Hepatocyte (in vitro differentiated cells): ENCODE measurements around the gene STK4. TPM values are rescaled to one million over a fixed set of nuclear protein-coding genes. Genes with fewer than 3 reads are reported as not detected.

Experiments used
- DNase-seq: peaks from one replicate; pipeline ENCODE4 v3.0.0-alpha.2; 2016; ENCODE audit warnings: low spot score
- H2AFZ ChIP-seq: fragments of 200-600 bp; sonication (generic); 2 replicates; pipeline ENCODE4 v1.6.0; 2016; ENCODE audit warnings: antibody characterized with exemption, mild to moderate bottlenecking
- H3K27ac ChIP-seq: fragments of 200-600 bp; sonication (generic); 2 replicates; pipeline ENCODE4 v1.5.1; 2016; ENCODE audit warnings: mild to moderate bottlenecking
- H3K27me3 ChIP-seq: fragments of 200-600 bp; sonication (generic); 2 replicates; pipeline ENCODE4 v1.6.1; 2016
- H3K36me3 ChIP-seq: fragments of 200-600 bp; sonication (generic); replicated peaks from 2 replicates; pipeline ENCODE4 v1.5.1; 2016; ENCODE audit warnings: low read depth; ENCODE audit not compliant: insufficient read depth
- H3K4me1 ChIP-seq: fragments of 200-600 bp; sonication (generic); 2 replicates; pipeline ENCODE4 v1.5.1; 2016; ENCODE audit warnings: mild to moderate bottlenecking, moderate library complexity; ENCODE audit not compliant: insufficient read depth
- H3K4me2 ChIP-seq: fragments of 200-600 bp; sonication (generic); 2 replicates; pipeline ENCODE4 v1.6.0; 2016
- H3K4me3 ChIP-seq: fragments of 200-600 bp; sonication (generic); 2 replicates; pipeline ENCODE4 v1.5.1; 2016; ENCODE audit warnings: mild to moderate bottlenecking
- H3K79me2 ChIP-seq: fragments of 200-600 bp; sonication (generic); 2 replicates; pipeline ENCODE4 v1.6.0; 2017; ENCODE audit warnings: mild to moderate bottlenecking
- H3K9me2 ChIP-seq: fragments of 200-600 bp; sonication (generic); replicated peaks from 2 replicates; pipeline ENCODE4 v1.6.0; 2017; ENCODE audit warnings: mild to moderate bottlenecking; ENCODE audit not compliant: insufficient read depth
- H3K9me3 ChIP-seq: fragments of 200-600 bp; sonication (generic); 2 replicates; pipeline ENCODE4 v1.5.1; 2016; ENCODE audit warnings: low read depth, mild to moderate bottlenecking
- H4K20me1 ChIP-seq: fragments of 200-600 bp; sonication (generic); 2 replicates; pipeline ENCODE4 v1.6.0; 2016; ENCODE audit warnings: mild to moderate bottlenecking; ENCODE audit not compliant: insufficient read depth, poor library complexity, severe bottlenecking
- EZH2 ChIP-seq: fragments of 200-600 bp; sonication (generic); IDR thresholded peaks from 2 replicates; pipeline ENCODE4 v1.6.1; 2016; ENCODE audit warnings: antibody characterized with exemption, mild to moderate bottlenecking, borderline replicate concordance
- EZH2phosphoT487 ChIP-seq: fragments of 200-600 bp; sonication (generic); IDR thresholded peaks from one replicate; pipeline ENCODE4 v1.6.1; 2018; ENCODE audit warnings: antibody characterized with exemption, mild to moderate bottlenecking, low read depth, moderate library complexity; ENCODE audit not compliant: unreplicated experiment, severe bottlenecking
- WGBS: methylation state at CpG from one replicate; pipeline ENCODE4 v1.1.6; 2016; ENCODE audit warnings: low lambda C conversion rate; ENCODE audit errors: missing lambda C conversion rate; 5-methylcytosine and 5-hydroxymethylcytosine counted together
- polyA plus RNA-seq: library from polyadenylated mRNA; unstranded; fragments of >200 nt; fragmentation: Nextera tagmentation; extraction: Ambion mirVana; gene quantifications from 2 replicates; pipeline ENCODE4 v1.2.1, GENCODE V29; 2016
- total RNA-seq: library from RNA; depleted of rRNA; stranded (reverse); fragments of >200 nt; gene quantifications from 2 replicates; pipeline ENCODE4 v1.2.3, GENCODE V29; 2014
- TF ChIP-seq, protein P1 (sequence below): fragments of 200-600 bp; sonication (generic); IDR thresholded peaks from 2 replicates; pipeline ENCODE4 v1.5.1; 2016; ENCODE audit warnings: antibody characterized with exemption, mild to moderate bottlenecking; ENCODE audit not compliant: poor library complexity

Gene STK4
- total and polyA plus RNA-seq, 2 experiments from 2014 or later: 11.4 to 16.5 TPM

DNA sequence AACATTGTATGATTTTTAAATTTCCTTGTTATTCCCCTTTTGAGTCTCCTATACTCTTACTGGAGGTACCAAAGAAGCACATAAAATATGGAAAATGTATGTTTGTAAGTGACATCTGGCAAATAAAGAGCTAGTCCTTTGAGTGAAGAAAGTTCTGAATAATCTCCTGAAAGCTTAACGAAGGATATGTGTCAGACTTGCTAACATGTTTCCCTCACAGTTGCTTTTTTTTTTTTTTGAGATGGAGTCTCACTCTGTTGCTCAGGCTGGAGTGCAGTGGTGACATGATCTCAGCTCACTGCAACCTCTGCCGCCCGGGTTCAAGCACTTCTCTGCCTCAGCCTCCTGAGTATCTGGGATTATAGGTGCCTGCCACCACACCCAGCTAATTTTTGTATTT, 63.6 kb downstream of the STK4 start:
- Histone ChIP-seq H3K79me2 (no peaks in the 10 kb centered on the region), H2AFZ (no peak overlapping the region), H3K4me3 (no peak overlapping the region), H3K4me1 (no peaks in the 10 kb centered on the region), H3K27ac (no peak overlapping the region), H3K4me2 (no peak overlapping the region), H3K9me2 (no peaks in the 10 kb centered on the region), H3K9me3 (no peaks in the 10 kb centered on the region), H3K27me3 (no peaks in the 10 kb centered on the region), H3K36me3 (no peaks in the 10 kb centered on the region), H4K20me1 (no peaks in the 10 kb centered on the region)
- TF ChIP-seq, protein P1, sequence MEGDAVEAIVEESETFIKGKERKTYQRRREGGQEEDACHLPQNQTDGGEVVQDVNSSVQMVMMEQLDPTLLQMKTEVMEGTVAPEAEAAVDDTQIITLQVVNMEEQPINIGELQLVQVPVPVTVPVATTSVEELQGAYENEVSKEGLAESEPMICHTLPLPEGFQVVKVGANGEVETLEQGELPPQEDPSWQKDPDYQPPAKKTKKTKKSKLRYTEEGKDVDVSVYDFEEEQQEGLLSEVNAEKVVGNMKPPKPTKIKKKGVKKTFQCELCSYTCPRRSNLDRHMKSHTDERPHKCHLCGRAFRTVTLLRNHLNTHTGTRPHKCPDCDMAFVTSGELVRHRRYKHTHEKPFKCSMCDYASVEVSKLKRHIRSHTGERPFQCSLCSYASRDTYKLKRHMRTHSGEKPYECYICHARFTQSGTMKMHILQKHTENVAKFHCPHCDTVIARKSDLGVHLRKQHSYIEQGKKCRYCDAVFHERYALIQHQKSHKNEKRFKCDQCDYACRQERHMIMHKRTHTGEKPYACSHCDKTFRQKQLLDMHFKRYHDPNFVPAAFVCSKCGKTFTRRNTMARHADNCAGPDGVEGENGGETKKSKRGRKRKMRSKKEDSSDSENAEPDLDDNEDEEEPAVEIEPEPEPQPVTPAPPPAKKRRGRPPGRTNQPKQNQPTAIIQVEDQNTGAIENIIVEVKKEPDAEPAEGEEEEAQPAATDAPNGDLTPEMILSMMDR: no peak
- TF ChIP-seq EZH2phosphoT487 (no peak), EZH2 (no peak)
- DNase-seq: no peak
- WGBS: 96% methylated on average over 3 of the region's 3 CpGs

DNA sequence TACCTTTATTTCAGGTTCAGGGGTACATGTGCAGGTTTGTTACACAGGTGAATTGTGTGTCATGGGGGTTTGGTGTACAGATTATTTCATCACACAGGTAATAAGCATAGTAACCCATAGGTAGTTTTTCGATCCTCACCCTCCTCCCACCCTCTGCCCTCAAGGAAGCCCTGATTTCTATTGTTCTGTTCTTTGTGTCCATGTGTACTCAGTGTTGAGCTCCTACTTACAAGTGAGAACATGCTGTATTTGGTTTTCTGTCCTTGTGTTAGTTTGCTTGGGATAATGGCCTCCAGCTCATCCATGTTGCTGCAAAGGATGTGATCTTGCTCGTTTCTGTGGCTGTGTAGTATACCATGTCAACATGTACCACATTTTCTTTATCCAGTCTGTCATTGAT, 66.0 kb downstream of the STK4 start:
- whole genome bisulfite sequencing: 84% methylated on average over 2 of the region's 2 CpGs
- H3K79me2 ChIP-seq: no peaks in the 10 kb centered on the region
- H3K27ac ChIP-seq: no peak overlapping the region
- TF ChIP-seq, protein P1: no peak
- no peak for TF ChIP-seq EZH2
- TF ChIP-seq EZH2phosphoT487: no peak
- no peaks in the 10 kb centered on the region for H3K27me3 ChIP-seq
- H4K20me1 ChIP-seq: no peaks in the 10 kb centered on the region
- no peak overlapping the region for H3K4me2 ChIP-seq
- no peak overlapping the region for H3K4me3 ChIP-seq
- no peak overlapping the region for H2AFZ ChIP-seq
- H3K9me3 ChIP-seq: no peaks in the 10 kb centered on the region
- no peaks in the 10 kb centered on the region for H3K36me3 ChIP-seq
- no peak for DNase-seq
- H3K9me2 ChIP-seq: no peaks in the 10 kb centered on the region
- no peaks in the 10 kb centered on the region for H3K4me1 ChIP-seq

DNA sequence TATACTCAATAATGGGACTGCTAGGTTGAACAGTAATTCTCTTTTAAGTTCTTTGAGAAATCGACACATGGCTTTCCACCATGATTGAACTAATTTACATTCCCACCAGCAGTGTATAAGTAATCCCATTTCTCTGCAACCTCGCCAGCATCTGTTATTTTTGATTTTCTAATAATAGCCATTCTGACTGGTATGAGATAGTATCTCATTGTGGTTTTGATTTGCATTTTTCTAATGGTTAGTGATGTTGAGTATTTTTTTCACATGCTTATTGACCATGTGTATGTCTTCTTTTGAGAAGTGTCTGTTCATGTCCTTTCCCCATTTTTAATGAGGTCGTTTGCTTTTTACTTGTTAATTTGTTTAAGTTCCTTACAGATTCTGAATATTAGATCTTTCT, 66.5 kb downstream of the STK4 start:
- no peak overlapping the region for H3K4me3 ChIP-seq
- H3K4me1 ChIP-seq: no peaks in the 10 kb centered on the region
- H3K27ac ChIP-seq: no peak overlapping the region
- 95% methylated on average over 3 of the region's 3 CpGs for WGBS
- no peaks in the 10 kb centered on the region for H3K27me3 ChIP-seq
- H3K9me3 ChIP-seq: no peaks in the 10 kb centered on the region
- no peak for TF ChIP-seq EZH2phosphoT487
- TF ChIP-seq, protein P1: no peak
- no peak for TF ChIP-seq EZH2
- H3K36me3 ChIP-seq: no peaks in the 10 kb centered on the region
- H3K4me2 ChIP-seq: no peak overlapping the region
- no peaks in the 10 kb centered on the region for H3K79me2 ChIP-seq
- no peaks in the 10 kb centered on the region for H4K20me1 ChIP-seq
- H3K9me2 ChIP-seq: no peaks in the 10 kb centered on the region
- no peak for DNase-seq
- H2AFZ ChIP-seq: no peak overlapping the region

DNA sequence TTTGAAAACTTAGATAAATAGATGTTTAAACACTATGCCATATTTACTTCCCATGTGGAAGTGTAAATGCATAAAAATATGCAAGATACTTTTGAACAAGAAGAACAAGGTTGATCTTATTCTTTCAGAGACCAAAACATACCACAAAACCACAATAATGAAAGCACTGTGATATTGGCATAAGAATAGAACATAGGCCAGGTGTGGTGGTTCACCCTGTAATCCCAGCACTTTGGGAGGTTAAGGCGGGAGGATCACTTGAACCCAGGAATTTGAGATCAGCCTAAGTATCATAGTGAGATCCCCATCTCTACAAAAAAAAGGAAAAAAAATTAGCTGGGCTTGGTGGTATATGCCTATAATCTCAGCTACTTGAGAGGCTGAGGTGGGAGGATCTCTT, 68.1 kb downstream of the STK4 start:
- Histone ChIP-seq H3K9me3 (no peaks in the 10 kb centered on the region), H3K27me3 (no peaks in the 10 kb centered on the region), H2AFZ (no peak overlapping the region), H3K36me3 (no peaks in the 10 kb centered on the region), H3K9me2 (no peaks in the 10 kb centered on the region), H3K27ac (no peak overlapping the region), H3K4me2 (no peak overlapping the region), H3K79me2 (no peaks in the 10 kb centered on the region), H4K20me1 (no peaks in the 10 kb centered on the region), H3K4me1 (no peaks in the 10 kb centered on the region), H3K4me3 (no peak overlapping the region)
- no peak for DNase-seq
- no peak for TF ChIP-seq EZH2phosphoT487
- TF ChIP-seq, protein P1: no peak
- no peak for TF ChIP-seq EZH2
- 100% methylated on average over 1 of the region's 1 CpG for WGBS
